ENCODE data around the gene COL6A1.
"Not testable (repeated sequence)": the region's sequence is repeated elsewhere in the genome, so short reads cannot be mapped to it uniquely, and the experiment has no call there.

COL6A1 gene

DNA sequence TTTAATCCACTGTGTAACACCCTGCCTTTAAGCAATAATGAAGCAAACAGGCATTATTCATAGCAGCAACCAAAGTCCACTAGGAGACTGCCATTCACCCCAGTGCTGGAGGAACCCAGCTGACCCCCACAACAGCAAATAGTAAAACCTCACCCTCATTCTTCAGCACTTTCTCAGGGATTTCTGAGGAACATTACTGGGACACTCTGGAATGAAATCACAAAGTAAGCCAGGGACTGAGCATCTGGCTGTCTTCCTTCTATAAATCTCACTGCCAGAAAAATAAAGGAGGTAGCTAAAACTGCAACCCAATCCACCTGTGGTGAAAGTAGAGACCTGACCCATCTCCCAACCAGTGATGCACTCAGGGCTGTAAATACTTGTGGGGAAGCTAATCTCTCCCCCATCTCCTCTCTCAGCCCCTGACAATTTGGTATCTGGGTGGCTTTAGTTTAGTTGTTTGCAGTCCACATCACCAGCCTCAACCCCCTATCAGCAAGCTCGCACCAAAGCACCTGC lies 47.1 kb downstream of the COL6A1 start:
- DNase-seq (ENCODE audit: low spot score), result no peak

- no peak for DNase-seq (ENCODE audit: low spot score)
These were observed 47.8 kb downstream of the COL6A1 start for GRCh38 chr21:46029186-46029924.

DNA sequence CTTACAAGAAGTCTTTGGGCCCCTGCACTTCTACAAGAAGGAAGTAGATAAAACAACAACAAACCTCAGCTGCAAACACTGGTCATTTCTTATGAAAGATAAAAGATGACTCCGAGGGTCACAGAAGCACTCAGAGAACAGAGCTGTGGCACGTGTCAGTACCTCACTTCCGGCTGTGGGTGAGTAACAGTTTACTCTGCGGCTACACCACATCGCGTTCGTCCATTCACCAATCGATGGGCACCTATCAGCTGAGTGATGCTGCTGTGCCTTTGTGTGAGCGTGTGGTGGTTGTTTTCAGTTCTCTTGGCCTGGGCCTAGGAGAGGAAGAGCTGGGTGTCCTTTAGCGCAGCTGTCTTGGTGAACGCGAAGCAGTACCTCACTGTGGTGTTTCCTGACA lies 49.9 kb downstream of the COL6A1 start:
- no peak for DNase-seq (ENCODE audit: low spot score)

GRCh38 chr21:46032100-46032499 lies 50.5 kb downstream of the COL6A1 start:
- DNase-seq (ENCODE audit: low spot score), result no peak

DNA sequence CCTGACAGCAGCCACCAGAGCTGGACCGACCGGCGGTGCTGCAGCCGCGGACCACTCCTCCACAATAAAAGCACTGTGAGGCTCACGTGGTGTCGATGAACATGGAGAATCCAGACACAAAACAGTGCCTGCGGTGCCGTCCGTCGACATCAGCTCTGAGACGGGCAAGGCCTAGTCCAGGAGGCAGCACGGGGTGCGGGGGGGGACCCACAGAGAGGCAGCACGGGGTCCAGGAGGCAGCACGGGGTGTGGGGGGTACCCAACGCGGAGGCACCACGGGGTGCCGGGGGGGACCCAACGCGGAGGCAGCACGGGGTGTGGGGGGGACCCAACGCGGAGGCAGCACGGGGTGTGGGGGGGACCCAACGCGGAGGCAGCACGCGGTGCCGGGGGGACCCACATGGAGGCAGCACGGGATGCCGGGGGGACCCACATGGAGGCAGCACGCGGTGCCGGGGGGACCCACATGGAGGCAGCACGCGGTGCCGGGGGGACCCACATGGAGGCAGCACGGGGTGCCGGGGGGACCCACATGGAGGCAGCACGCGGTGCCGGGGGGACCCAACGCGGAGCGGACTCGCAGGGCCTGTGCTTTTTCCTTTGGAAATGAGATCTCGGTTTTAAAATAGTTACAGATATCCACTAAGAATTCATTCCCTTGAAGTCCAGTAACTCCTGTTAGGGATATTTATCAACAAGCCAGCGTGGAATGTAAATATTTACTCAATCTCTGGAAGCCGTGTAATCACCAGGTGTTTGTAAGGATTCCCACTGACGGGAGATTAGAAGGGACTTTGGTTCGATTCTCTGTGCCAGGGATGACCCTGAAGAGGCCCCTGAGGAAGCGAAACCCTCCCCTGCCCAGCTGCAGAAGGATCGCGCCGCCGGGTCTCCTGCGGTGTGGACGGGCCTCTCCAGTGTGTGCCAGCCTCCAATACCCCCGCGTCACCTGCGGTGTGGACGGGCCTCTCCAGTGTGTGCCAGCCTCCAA lies 52.1 kb downstream of the COL6A1 start:
- no peak for DNase-seq (ENCODE audit: low spot score)

DNA sequence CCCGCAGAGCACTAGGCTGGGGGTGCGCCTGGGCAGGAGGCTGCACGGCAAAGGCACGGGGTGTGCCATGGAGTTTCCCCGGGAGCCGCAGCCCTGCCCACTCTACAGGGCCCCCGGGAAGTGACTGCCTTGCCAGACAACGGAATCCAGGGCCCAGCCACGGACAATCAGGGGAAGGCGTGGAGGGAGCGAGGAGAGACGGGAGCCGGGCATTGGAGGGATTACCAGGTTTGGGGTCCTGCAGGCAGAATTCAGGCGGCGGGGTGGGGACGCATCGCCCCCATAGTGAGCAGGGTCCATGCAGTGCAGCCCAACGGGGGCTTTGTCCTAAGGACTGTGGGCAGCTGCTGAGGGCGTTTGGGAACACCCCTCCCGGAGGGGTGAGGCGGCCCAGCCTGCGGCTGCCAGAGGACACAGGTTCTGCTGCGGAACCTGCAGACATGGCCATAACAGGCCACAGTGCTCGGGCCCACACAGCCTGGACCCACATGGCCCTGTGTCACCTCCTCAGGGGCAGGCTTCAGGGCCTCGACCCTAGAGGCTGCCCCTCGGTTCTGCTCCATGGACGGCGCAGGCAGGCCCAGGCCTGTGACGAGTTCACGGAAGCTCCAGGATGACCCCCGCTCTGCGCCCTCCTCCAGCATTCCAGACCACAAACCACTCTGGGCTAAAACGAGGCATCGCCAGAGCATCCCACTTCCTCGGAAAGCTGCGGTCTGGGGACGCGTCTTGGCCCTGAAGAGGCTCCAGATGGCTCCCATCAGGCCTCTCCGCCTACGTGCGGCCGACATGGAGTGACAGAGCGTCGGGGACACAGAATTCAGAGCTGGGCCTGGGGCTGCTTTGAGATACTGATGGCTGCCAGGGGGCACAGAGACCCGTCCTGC lies 54.5 kb downstream of the COL6A1 start:
- no peak for DNase-seq (ENCODE audit: low spot score)

GRCh38 chr21:46036696-46037330 lies 55.2 kb downstream of the COL6A1 start:
- DNase-seq (ENCODE audit: low spot score), result no peak

DNA sequence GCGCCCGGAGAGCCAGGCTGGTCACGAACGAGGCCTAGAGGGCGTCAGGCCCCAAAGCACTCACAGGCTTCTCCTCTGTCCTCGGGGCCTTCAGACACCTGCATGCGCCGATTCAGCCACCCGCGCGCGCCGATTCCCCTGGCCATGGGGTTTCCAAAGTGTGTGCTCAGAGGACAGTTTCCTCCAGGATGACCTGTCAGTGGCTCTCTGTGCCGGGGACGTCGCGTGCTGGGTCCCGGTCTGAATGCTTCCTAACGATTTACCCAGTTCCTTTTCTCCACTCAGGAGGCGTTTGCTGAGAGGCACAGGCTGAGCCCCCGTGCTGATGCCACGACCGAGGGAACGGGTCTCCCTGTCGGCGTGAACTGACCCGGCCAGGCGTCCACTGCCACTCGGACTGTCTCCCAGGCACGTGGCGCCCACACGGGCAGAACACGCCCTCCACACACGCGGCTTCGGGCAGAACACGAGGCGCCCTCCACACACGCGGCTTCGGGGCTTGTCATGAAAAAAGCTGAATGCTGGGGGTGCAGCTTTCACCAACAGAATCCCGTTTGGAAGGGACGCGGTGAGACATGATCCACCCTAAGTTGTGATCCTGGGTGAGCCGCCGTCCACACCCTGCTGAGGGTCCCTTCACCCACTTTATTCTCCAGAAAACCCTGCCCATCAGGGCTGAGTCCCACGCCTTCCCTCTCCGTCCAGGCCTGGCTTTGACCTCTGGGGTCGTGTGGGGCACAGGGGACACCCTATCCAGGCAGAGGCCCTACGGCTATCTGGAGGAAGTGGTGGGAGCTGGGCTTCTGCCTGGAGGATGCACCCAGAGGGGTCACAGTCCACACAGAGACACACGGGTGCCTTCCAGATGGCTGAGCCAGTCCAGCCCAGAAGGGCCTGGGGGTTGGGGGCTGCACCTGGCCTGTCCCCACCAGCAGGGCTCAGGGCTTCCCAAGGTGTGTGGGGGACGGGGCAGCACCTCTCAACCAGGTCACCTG lies 56.1 kb downstream of the COL6A1 start:
- DNase-seq (ENCODE audit: low spot score), result no peak

- no peak for DNase-seq (ENCODE audit: low spot score)
These were observed 56.8 kb downstream of the COL6A1 start for GRCh38 chr21:46038341-46038829.

- DNase-seq (ENCODE audit: low spot score), result no peak
These were observed 57.4 kb downstream of the COL6A1 start for GRCh38 chr21:46038871-46039397.

DNA sequence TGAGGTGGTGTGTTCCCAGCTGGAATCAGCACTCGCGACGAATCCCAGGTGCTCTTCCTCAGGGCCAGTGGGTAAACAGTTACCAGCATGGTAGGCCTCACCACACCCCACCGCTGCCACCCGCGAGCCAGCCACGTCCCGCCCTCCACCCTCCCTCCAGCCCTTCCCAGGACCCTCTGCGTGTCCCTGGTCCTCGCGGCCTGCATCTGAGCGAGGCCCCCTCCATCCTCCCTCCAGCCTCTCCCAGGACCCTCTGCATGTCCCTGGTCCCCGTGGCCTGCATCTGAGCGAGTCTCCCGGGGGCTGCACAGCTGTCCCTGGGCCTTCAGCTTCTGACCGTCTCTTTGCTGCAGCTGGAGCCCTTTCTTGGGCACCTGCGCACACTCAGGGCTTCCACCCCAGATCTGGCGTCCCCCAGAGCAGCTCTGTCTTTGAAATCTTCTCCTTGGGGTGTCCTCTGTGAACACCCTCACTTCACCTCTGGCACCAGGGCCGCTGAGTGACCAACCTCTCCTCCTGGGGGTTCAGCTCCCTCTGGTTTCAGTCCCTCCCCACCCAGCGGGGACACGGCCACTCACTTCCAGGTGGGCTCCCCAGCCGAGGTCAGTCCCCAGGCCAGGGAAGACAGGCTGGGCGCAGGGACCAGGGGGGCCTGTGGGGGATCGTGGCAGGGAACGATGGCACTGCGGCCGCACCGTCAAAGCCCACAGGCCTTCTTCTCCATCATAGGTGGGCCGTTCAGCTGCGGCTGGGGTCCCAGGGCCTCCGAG lies 58.5 kb downstream of the COL6A1 start:
- no peak for DNase-seq (ENCODE audit: low spot score)

DNA sequence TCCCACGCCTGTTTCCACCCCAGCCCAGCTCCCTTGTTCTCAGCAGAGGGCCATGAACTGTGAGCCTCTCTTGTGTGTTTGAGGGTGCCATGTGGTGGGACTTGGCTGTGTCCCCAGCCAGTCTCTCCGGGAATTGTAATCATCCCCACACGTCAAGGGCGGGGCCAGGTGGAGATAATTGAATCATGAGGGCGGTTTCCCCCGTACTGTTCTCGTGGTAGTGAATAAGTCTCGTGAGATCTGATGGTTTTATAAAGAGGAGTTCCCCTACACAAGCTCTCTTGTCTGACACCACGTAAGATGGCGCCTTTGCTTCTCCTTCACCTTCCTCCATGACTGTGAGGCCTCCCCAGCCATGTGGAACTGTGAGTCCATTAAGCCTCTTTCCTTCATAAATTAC lies 59.1 kb downstream of the COL6A1 start:
- no peak for DNase-seq (ENCODE audit: low spot score)

DNA sequence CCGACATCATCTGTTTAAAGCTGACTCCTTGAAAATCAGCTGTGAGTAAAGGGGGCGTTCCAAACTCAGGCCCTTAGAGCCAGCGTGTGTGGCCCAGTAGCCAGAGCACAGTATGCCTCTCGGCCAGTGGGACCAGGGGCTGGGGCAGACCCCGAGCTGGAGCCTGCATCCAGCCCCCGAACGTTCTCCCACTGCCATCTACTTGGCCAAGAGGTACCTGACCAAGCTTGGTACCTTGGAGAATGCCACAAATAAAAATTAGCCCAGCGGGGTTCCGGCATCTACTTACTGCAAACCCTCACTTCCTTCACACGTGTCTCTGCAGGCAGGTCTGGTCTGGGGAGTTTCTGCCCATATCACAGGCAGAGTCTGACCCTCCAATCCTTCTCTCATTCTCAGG lies 59.6 kb downstream of the COL6A1 start:
- no peak for DNase-seq (ENCODE audit: low spot score)

DNA sequence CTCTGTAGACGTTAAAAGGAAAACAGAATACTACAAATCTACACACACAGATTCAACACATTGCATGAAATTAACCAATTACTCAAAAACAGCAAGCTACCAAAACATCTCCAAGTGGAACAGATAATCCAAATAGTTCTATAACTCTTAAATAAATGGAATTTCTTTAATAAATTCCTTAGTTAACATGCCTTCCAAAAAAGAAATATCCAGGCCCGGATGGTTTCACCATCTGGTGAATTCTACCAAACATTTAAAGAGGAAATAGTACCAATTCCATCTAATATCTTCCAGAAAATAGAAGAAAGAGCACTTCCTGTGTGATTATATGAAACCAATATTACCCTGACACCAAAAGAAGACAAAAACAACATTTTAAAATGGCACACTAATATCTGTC lies 63.6 kb downstream of the COL6A1 start:
- no peak for DNase-seq (ENCODE audit: low spot score)

- DNase-seq (ENCODE audit: low spot score), result no peak
These were observed 64.9 kb downstream of the COL6A1 start for GRCh38 chr21:46046471-46046870.

DNA sequence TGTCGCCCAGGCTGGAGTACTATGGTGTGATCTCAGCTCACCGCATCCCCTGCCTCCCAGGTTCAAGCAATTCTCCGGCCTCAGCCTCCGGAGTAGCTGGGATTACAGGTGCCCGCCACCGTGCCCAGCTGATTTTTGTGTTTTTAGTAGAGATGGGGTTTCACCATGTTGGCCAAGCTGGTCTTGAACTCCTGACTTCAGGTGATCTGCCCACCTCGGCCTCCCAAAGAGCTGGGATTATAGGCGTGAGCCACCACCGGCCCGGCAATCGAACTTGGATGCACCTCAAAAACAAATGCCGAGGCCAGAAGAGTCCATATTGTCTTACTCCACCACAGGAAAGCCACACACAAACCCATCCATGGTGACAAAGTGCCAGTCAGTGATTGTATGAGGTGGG lies 65.3 kb downstream of the COL6A1 start:
- not testable (repeated sequence) for DNase-seq (ENCODE audit: low spot score)

DNA sequence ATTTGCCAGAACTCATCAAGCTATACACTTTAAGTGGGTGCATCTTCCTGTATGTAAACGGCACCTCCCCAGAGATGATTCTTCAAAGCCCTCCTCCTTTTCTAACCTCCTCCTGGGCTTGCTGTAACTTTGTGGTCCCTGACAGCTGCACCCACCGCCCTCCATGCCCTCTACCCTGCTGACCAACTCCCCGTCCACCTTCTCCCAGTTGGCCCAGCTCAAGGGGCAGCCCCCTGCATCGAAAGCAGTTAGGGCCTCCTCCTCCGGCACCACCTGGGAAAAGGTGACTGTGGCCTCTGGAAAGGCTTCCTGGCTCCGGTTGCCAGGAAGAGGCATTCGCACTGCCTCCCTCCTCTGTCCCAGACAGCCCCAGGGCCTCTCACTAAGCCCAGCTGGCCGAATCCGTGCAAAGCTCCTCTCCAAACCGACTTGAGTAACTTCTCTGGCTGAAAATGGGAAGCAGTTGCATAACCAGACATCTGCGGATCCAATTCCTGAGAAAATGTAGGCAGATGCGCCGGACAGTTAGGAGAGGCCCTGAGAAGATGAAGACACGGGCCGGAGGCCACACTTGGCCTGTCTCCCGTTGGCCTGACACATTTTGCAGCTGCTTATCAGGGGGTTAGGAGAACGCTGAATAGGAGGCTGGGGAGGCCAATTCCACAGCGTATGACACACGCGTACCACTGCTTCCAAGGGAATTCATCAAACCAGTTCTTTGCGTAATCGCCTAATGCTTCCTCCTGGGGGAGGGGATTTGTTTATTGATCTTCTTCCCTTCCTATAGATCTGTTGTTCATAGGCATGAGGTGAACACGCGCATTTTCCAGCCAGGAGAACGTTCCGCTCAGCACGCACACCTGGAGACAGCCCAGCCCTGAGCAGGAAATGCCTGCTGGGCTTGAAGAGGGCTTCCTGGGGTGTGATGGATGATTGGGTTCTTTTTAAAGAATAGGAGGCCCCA lies 67.6 kb downstream of the COL6A1 start:
- DNase-seq (ENCODE audit: low spot score), result peak; percentile 57

All from ecto neural progenitor cell (in vitro differentiated cells).